DMS153 (cell line): Measurements from ENCODE around the gene PTPRG.
"Not testable (repeated sequence)": the region's sequence is repeated elsewhere in the genome, so short reads cannot be mapped to it uniquely, and the experiment has no call there.

Experiments used
- DNase-seq: peaks from one replicate; lab custom pipeline; 2025; lab: John Stamatoyannopoulos, UW

Gene PTPRG

GRCh38 chr3:61724801-61725200, 163.4 kb downstream of the PTPRG start:
- no peak for DNase-seq

GRCh38 chr3:61725851-61726333, 164.5 kb downstream of the PTPRG start:
- DNase-seq, result no peak

GRCh38 chr3:61727435-61727834, 166.1 kb downstream of the PTPRG start:
- DNase-seq, result no peak

GRCh38 chr3:61729038-61729634, 167.8 kb downstream of the PTPRG start:
- DNase-seq, result no peak

- DNase-seq, result no peak
Observed at GRCh38 chr3:61730056-61730455, 168.7 kb downstream of the PTPRG start.

- no peak for DNase-seq
Observed at GRCh38 chr3:61730577-61731231, 169.3 kb downstream of the PTPRG start.

GRCh38 chr3:61733000-61733399, 171.6 kb downstream of the PTPRG start:
- DNase-seq, result no peak

- no peak for DNase-seq
Observed at GRCh38 chr3:61733876-61734275, 172.5 kb downstream of the PTPRG start.

GRCh38 chr3:61734749-61735686, 173.6 kb downstream of the PTPRG start:
- DNase-seq, result no peak

GRCh38 chr3:61736506-61736905, 175.1 kb downstream of the PTPRG start:
- no peak for DNase-seq

- no peak for DNase-seq
Observed at GRCh38 chr3:61739640-61740039, 178.3 kb downstream of the PTPRG start.

- DNase-seq, result no peak
Observed at GRCh38 chr3:61740494-61740893, 179.1 kb downstream of the PTPRG start.

GRCh38 chr3:61741551-61741950, 180.2 kb downstream of the PTPRG start:
- DNase-seq, result no peak

- DNase-seq, result no peak
Observed at GRCh38 chr3:61742006-61742405, 180.6 kb downstream of the PTPRG start.

GRCh38 chr3:61743067-61743466, 181.7 kb downstream of the PTPRG start:
- DNase-seq, result no peak

GRCh38 chr3:61743686-61744242, 182.4 kb downstream of the PTPRG start:
- DNase-seq, result no peak

GRCh38 chr3:61748288-61748687, 186.9 kb downstream of the PTPRG start:
- no peak for DNase-seq

- no peak for DNase-seq
Observed at GRCh38 chr3:61750766-61751165, 189.4 kb downstream of the PTPRG start.

- no peak for DNase-seq
Observed at GRCh38 chr3:61758839-61759238, 197.5 kb downstream of the PTPRG start.

- not testable (repeated sequence) for DNase-seq
Observed at GRCh38 chr3:61760783-61761182, 199.4 kb downstream of the PTPRG start.

GRCh38 chr3:61761694-61762430, 200.5 kb downstream of the PTPRG start:
- DNase-seq, result no peak
